Glomerular endothelial cell (primary cell): ENCODE data around the gene TSNAX. TPM values are rescaled to one million over a fixed set of nuclear protein-coding genes. Genes with fewer than 3 reads are reported as not detected.
A peak's percentile ranks its signal among the peaks of the same experiment; 100 is the strongest.
"Not testable (repeated sequence)": the region's sequence is repeated elsewhere in the genome, so short reads cannot be mapped to it uniquely, and the experiment has no call there.

Source experiments
- DNase-seq: peaks from one replicate; pipeline ENCODE4 v3.0.0-alpha.2; 2011; ENCODE audit warnings: low read depth, low spot score; ENCODE audit errors: extremely low read depth
- total RNA-seq: library from RNA; depleted of rRNA; stranded (reverse); fragments of >200 nt; gene quantifications from 2 replicates; pipeline ENCODE4 v1.2.3, GENCODE V29; 2015

Gene TSNAX, protein sequence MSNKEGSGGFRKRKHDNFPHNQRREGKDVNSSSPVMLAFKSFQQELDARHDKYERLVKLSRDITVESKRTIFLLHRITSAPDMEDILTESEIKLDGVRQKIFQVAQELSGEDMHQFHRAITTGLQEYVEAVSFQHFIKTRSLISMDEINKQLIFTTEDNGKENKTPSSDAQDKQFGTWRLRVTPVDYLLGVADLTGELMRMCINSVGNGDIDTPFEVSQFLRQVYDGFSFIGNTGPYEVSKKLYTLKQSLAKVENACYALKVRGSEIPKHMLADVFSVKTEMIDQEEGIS
- 22.5 and 24.5 TPM in 2 replicates for total RNA-seq

DNA sequence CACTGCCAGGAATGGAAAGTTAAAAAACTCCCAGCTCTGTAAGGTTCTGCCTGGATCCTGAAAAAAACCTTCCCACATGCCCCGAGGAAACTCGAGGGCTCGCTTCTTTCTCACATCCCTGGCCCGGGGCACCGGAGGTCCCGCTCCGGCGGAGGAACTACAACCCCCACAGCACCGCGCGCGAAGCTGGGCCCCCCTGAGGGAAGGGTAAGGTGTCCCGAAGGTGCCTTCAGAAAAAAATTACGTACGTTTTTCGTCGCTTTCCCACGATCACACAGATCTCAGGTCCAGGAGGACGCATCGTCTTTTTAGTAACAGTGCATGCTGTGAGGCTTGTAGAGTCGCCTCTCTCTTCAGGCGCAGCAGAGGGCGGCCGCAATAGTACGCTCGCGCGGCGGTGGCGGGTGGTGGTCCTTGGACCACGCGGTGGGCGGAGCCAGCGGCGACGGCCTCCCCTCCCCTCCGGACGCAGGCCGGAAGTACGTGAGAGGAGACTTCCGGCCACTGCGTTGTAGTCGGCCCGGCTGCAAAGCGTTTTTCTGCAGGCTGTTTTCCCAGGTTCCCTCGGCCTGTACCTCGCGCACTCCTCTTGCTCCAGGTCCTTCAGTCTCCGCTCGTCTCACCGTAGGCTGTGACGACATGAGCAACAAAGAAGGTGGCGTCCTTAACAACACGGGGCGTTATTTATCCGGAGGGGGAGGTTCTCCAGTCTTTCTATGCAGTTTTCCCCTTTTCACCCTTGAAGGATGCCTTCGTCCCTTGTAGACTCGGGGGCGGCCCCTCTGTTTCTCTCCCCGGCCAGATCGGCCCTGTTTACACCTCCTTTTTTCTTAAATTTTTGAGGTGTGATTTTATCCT, at the start of gene TSNAX:
TSS of gene TSNAX (plus strand) at position 498 of the 858 bp plus-strand sequence. CDS start at position 640, 142 bp downstream.
- DNase-seq: peak; percentile 73

DNA sequence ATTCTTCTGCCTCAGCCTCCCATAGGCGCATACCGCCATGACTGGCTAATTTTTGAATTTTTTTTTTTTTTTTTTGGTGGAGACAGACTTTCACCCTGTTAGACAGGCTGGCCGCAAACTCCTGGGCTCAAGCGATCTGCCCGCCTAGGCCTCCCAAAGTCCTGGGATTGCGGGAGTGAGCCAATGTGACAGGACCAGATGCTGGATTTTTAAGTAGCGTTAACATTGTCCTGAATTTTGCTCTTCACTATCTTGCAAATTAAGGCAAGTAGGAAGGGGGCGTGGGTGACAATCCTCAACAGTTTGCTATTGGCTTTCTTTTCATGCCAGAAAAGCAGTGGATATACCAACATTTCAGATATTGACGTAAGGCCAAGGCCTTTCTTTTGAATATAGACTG, 49.7 kb upstream of the TSNAX start:
- DNase-seq: no peak

DNA sequence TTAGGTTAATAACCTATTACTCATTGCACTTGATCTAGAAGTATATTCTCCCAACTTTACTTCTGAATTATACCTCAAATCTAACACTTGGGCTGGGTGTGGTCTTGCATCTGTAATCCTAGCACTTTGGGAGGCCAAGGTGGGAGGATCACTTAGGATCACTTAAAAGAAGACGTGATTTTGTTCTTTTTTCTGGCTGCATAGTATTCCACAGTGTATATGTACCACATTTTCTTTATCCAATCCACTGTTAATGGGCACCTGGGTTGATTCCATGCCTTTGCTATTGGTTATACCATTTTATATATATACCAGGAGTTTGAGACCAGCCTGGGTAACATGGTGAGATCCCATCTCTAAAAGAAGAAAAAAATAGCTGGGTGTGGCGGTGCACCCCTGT, 48.5 kb upstream of the TSNAX start:
- no peak for DNase-seq

DNA sequence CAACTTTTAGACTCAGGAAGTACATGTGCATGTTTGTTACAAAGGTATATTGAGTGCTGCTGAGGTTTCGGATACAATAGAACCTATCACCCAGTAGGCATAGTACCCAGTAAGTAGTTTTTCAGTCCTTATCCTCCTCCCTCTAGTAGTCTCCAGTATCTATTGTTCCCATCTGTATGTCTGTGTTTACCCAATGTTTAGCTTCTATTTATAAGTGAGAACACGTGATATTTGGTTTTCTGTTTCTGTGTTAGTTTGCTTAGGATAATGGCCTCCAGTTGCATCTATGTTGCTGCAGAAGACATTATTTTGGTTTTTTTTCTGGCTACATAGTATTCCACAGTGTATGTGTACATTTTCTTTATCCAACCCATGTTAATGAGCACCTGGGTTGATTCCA, 47.2 kb upstream of the TSNAX start:
- no peak for DNase-seq

DNA sequence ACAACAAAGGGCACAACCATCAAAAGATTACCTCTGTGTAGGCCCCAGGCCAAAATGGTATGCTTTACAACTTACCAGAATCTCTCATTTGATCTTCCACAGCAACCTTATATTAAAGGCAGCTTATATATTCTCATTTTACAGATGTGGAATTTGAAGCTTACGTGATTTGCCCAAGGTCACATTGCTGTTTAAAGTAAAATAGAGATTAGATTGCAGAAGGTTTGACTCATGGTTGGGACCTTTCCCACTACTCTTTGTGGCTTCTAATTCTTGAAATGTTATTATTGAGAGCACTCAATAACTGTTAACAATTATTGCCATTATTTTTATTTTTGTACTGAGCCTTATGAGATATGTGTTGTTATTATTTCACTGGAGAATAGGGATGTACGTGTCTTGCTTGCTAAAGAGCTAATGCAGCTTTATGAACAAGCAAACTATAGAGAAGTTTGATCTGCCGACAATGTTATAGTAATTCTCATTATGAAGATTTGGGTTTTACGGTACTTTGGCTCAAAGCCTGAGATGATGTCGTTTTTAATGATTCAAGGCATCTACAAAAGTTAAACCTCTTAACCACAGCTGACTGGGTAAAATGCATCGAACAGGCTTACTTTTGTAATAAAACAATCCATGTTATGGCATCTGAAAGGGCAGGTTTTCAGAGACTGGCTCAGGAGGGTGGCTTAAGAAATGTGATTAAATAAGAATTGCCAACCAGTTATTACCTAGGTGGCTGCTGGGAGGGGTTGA, 43.3 kb upstream of the TSNAX start:
- DNase-seq: no peak

DNA sequence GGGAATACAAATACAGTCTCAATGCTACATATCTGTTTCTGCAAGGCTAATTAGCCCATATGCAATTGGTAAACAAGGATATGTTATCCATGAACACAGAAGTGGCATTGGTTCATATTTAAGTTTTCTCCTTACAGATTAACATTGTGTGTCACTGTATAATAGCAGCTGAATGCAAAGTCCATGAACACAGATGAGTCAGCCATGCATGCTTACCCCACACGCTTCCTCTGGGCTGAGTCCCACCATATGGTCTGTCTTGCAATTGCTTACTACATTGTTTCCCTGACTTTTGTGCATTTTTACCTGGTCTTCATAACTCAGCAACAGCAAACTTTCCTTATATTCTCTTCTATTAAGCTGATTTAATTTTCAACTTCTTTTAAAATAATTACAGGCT, 41.5 kb upstream of the TSNAX start:
- DNase-seq: no peak

DNA sequence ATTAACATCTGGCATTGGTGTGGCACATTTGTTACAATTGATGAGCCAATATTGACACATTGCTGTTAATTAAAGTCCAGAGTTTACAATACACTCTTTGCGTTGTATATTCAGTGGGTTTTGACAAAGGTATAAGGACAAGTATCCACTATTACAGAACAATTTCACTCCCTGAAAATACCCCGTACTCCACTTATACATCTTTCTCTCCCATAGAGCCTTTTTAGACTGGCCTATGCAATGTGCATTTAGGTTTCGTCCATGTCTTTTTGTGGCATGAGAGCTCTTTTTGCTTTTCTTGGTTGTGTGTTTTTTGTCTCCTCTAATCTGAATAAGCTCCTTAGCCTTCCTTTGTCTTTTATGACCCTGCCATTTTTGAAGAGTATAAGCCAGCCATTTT, 40.6 kb upstream of the TSNAX start:
- DNase-seq: no peak

DNA sequence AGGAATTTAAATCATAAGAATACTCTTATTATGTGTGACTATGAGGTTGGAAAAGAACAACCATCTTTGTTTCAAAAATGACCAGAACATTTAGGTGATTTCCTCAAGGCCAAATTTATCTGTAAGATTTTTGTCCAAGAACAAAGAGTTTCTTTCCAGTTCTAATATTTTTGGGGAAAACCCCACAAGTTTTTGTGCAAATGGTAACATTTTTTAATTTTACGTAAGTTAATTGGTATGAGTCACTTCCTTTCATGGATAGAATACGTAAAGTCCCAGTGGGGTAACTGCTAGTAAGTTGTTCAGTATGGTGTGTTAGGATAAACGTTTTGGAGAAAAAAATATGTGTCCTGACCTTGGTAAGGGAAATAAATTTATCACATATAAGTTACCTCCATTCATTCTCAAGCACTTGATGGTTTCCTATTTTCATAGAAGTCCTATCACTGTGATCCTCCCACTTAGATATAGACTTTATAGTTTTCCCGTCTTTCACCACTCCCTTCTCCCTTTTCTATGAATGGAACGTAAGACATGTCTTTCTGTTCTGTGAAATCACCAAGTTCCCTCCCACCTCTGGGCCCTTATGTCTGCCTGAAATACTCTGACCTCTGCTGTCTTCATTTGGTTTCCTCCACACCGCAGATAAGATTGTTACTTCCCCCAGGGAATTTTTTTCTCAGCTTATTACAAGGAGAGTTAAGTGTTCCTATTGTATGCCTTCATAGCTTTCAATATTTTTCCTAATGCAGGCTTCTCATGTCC, 34.9 kb upstream of the TSNAX start:
- DNase-seq: no peak

DNA sequence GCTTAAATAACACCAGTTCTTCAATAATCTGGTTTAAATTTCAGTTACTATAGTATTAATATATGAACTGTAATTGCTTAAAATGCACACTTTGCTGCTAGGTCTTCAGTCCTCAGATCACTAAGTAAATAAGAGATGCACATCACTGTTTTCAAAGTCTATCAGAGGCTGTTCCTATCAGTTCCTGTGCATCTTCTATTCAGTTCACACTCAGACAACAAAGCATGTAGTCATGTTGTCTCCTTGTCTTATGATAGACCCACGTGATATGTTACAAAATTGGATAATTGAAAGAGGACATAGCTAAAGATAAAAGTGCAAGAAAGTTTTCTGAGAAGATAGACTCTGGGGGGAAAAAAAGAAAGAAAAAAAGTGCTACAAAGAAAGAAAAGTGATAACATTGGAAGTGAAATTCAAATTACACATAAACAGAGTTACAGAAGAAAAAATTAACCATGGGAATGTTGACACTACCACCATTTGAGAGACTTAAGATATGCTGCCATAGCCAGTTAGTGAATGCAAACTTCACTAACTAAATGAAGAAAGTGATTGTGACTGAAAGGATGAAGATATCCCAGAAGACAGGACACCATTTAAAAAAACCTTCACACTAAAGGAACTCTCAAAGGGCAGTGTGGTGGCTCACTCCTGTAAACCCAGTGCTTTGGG, 33.9 kb upstream of the TSNAX start:
- no peak for DNase-seq

DNA sequence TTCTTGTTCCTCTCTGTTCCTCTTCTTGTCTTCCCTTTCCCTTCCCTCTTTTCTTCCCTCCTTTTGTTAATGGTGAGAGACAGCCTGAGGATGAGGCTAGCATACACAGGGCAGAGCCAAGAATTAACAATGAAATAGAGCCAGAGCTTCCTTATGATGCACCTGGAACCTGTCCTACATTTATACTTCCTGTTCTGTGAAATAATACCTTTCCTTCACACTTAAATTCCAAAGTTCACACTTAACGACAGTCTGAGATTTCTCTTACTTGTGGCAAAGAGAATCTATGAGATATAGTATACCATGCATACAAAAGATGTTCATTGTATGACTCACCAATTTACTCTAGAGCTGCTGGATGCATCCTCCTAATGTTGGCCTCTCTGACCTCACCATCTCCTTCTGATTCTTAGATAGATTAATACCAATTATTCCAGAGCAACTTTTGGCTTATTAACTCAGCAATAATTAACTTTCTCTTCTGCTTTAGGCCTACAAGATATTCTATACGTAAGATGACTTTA, 30.8 kb upstream of the TSNAX start:
- no peak for DNase-seq

DNA sequence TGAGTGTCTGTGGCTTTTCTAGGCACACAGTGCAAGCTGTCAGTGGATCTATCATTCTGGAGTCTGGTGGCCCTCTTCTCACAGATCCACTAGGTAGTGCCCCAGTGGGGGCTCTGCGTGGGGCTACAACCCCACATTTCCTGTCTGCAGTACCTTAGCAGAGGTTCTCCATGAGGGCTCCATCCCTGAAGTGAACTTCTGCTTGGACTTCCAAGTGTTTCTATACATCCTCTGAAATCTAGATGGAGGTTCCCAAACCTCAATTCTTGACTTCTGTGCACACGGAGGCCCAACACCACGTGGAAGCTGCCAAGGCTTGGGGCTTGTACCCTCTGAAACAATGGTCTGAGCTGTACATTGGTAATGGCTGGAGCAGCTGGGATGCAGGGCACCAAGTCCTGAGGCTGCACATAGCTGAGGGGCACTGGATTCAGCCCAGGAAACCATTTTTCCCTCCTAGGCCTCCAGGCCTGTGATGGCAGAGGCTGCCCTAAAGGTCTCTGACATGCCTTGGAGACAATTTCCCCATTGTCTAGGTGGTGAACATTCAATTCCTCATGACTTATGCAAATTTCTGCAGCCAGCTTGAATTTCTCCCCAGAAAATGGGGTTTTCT, 29.2 kb upstream of the TSNAX start:
- DNase-seq: no peak

DNA sequence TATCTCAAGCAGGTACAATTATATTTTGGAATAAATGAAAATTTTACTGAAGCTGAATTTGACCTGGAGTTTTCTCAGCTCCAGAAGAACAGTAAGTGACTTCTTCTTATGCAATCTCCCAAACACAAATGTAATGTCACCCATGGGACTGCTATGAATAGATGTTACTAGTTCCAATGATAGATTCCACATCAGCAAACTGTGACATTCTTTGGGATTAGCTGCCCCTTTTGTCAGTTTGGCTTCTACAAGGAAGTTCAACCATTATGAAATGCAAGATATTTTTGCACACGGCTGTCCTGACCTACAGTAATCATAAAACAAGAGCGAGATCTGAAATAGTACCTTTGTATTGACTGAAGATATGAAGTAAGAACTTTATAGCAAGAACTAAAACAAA, 27.8 kb upstream of the TSNAX start:
- no peak for DNase-seq

DNA sequence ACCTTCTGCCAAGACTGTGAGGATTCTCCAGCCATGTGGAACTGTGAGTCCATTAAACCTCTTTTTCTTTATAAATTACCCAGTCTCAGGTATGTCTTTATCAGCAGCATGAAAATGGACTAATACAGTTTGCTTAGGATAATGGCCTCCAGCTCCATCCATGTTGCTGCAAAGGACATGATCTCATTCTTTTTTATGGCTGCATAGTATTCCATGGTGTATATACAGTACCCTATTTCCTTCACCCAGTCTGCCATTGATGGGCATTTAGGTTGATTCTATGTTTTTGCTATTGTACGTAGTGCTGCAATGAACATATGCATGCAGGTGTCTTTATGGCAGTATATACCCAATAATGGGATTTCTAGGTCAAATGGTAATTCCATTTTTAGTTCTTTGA, 25.3 kb upstream of the TSNAX start:
- DNase-seq: not testable (repeated sequence)

DNA sequence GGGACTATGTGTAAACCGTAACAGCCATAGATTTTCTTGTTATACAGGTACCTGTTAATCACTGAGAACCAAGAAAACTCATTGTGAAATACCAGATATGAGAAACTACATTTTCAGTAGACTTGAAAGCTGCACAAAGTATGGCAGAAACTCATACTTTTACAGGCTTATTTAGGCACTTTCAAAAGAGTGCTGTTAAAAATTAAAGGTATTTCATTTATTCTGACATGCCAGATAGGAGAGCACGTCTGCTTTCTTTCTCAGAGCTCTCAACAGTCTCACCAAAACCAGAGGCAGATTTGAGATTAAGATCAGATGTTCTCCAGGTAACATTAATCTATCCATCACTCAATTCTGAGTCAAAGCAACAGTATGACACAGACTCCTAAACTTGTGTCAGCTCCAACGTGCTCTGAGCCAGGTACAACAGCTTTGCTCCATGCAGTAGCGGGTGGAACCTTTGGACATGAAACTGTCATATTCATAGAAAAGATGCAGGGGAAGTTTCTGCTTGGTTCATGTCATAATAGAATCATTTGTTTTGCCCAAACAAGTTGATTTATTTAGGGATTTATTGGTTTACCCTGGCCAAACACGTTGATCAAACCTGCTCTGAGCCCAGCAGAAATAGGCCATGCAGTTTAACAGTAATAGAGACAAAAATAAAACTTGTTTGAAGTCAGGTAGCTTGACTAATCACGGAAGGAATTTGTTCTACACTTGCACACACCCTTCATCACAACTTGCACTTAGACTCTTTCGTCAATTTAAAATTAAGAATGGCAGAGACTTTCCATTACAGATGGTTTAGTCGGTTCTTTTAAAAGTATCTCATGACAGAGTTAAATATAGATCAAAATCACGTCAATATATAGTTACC, 20.8 kb upstream of the TSNAX start:
- DNase-seq: no peak

DNA sequence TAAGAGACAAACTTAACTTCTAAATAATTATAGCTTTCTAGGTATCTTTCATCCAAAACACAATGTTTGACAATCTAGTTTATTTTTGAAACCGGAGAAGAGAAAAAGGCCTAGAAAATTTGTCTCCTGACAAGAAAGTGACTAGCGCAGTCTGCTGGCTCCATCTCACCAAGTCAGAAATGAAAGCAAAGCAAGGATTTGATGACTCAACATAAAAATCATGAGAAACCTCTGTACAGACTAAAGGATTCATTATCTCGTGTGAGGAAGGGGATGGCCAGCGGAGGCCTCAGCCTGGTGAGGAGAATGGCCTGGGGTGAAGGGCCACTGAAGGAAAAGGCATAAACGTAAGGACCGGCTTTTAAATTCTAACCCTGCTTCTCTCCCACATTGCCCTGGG, 20.0 kb upstream of the TSNAX start:
- DNase-seq: no peak

DNA sequence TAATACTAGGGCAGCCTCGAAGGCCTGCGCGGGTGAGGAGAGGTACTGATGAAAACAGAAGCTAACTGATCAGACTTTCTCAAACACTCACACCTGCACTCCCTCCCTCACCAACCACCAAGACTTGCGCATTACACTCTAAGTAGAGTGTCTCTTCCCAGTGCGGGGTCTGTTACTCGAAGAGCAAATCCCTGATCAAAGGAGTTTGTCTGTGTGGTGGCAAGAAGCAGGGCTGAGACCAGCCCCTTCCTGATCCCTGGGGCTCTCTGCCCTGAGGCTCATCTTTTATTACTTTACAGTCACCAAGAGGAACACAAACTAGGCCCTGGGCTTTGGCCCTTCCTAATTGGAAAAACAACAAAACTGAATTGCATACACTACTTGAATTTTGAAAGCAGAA, 19.5 kb upstream of the TSNAX start:
- no peak for DNase-seq

DNA sequence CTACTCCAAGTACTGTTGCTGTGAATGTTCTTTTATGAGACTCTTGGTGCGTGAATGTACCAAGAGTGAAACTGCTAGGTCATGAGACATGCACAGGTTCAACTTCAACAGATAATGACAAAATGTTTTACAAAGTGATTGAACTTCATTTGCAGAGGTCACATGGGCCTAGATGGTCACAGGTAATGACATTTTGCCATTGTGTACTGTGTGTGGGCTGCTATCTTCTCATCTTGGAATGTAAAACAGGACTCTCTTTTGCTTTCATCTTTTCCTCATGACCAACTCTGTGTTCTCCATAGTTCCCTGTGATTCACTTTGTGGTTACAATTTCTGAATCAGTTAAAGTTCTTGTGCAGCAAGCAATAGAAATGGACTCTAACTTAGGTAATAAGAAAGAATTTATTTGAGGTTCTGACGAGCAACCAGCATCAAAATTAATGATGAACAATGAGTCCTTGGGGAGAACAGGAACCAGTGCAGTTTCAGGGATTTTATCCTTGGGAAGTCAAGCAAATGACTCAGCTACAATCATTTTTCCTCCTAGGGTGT, 16.2 kb upstream of the TSNAX start:
- no peak for DNase-seq

DNA sequence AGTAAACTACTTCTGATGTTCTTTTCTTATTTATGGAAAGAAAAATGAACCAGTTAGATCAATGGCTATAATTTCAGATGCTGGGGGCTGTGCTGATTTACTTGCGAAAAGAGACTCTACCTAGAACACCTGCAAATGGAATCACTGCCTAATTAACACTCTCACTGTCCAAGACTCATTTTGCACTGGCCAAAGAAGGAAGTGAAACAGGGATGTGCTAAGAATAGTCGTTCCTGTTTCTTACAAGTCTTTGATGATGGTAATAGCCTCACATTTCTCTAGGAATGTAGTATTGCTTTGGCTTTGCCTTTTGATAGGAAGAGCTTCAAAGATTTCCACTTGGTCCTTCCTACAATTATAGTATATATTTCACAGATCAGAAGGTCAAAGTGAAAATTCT, 12.7 kb upstream of the TSNAX start:
- no peak for DNase-seq
